ENCODE measurements around the gene BMX. TPM values are rescaled to one million over a fixed set of nuclear protein-coding genes. Genes with fewer than 3 reads are reported as not detected.

BMX gene
- total RNA-seq, 2 donors from 2014 or later, result 6.2 to 10.0 TPM

GRCh38 chrX:15602761-15603160, 102.2 kb downstream of the BMX start:
- TF ChIP-seq CTCF (IDR thresholded peaks at IDR 0.05), result no peak

GRCh38 chrX:15605226-15605625, 104.6 kb downstream of the BMX start:
- DNase-seq (ENCODE audit: low spot score), result no peak
- no peak for ATAC-seq (ENCODE audit: insufficient number of reproducible peaks, low FRiP score, low read depth)
- no peak overlapping the region for H3K4me3 ChIP-seq
- no peaks in the 10 kb centered on the region for H3K4me1 ChIP-seq (ENCODE audit: control insufficient read depth in 1 of 2, low read depth in 2 of 2)
- H3K9me3 ChIP-seq, result no peaks in the 10 kb centered on the region
- no peak for TF ChIP-seq CTCF (IDR thresholded peaks at IDR 0.05)
- no peaks in the 10 kb centered on the region for H3K36me3 ChIP-seq
- no peak overlapping the region for H3K27ac ChIP-seq
- no peaks in the 10 kb centered on the region for H3K27me3 ChIP-seq (replicated peaks; ENCODE audit: insufficient read depth)

More at GRCh38 chrX:15602761-15603160, 102.2 kb downstream of the BMX start:
- DNase-seq (ENCODE audit: low spot score) (no peak), ATAC-seq (ENCODE audit: insufficient number of reproducible peaks, low FRiP score, low read depth) (no peak)
- no peak overlapping the region for H3K27ac ChIP-seq
- H3K4me1 ChIP-seq (ENCODE audit: control insufficient read depth in 1 of 2, low read depth in 2 of 2), result no peaks in the 10 kb centered on the region
- H3K4me3 ChIP-seq, result no peak overlapping the region
- H3K36me3 ChIP-seq, result no peaks in the 10 kb centered on the region
- H3K9me3 ChIP-seq, result no peaks in the 10 kb centered on the region
- no peaks in the 10 kb centered on the region for H3K27me3 ChIP-seq (replicated peaks; ENCODE audit: insufficient read depth)

Other genes starting within 250 kb of the BMX start
- 1 to 10 TPM; 1.2 to 2.5 TPM for gene ASB9, start 230.7 kb upstream of the BMX start, total RNA-seq
- gene ASB11, start 185.2 kb upstream of the BMX start, total RNA-seq, result not detected
- gene PIGA, start 165.3 kb upstream of the BMX start, total RNA-seq, result 10 to 100 TPM in 1 of 2 donors, 1 to 10 TPM in 1; 7.9 to 10.7 TPM
- gene VEGFD, start 116.4 kb upstream of the BMX start, total RNA-seq, result 10 to 100 TPM in 1 of 2 donors, 1 to 10 TPM in 1; 3.0 to 19.5 TPM
- 10 to 100 TPM; 13.5 to 47.4 TPM for gene PIR, start 7.5 kb upstream of the BMX start, total RNA-seq
- gene ACE2, start 100.2 kb downstream of the BMX start, total RNA-seq, result 1 to 10 TPM in 1 of 2 donors, not detected in 1; 4.6 TPM
- gene CLTRN, start 164.0 kb downstream of the BMX start, total RNA-seq, result under 1 TPM in 1 of 2 donors, not detected in 1; 0.78 TPM
- gene CA5B, start 237.5 kb downstream of the BMX start, total RNA-seq, result 10 to 100 TPM; 29.1 to 32.1 TPM